ENCODE data around the gene SLC2A11.

GRCh38 chr22:23908587-23909205 is 51.0 kb downstream of the SLC2A11 start:
- TF ChIP-seq ZBTB33 (IDR thresholded peaks at IDR 0.05): no peak
- no peak for TF ChIP-seq CTCF (IDR thresholded peaks at IDR 0.05; ENCODE audit: low read depth, low read length, missing input control)
- no peak for TF ChIP-seq EGR1 (IDR thresholded peaks at IDR 0.05; ENCODE audit: low read depth in 2 of 2)
- no peak for TF ChIP-seq TAF1 (conservative IDR thresholded peaks at IDR 0.05)
- no peak for TF ChIP-seq FOXA1 (IDR thresholded peaks at IDR 0.05)
- TF ChIP-seq MAX (IDR thresholded peaks at IDR 0.05): no peak
- TF ChIP-seq SP1 (IDR thresholded peaks at IDR 0.05): no peak
- no peak for TF ChIP-seq REST (IDR thresholded peaks at IDR 0.05)
- TF ChIP-seq GABPA (IDR thresholded peaks at IDR 0.05 in 1 of 2, conservative IDR thresholded peaks at IDR 0.05 in 1 of 2): no peak
- TF ChIP-seq YY1 (IDR thresholded peaks at IDR 0.05): no peak
- no peak for TF ChIP-seq HNF4G (IDR thresholded peaks at IDR 0.05)
- TF ChIP-seq ATF3 (IDR thresholded peaks at IDR 0.05): no peak
- TF ChIP-seq FOXA2 (IDR thresholded peaks at IDR 0.05): no peak
- TF ChIP-seq HNF4A (conservative IDR thresholded peaks at IDR 0.05): peak; percentile 23 to 47

Measured in liver (tissue), 3 donors.